RCC 7860 (cell line): ENCODE results near the gene ART1.

Source experiments
- DNase-seq: peaks from one replicate; pipeline ENCODE4 v3.0.0-alpha.2; 2015; ENCODE audit warnings: low spot score
- FAIRE-seq: peaks from 2 replicates; lab custom pipeline; 2012; peaks lifted over from hg19 to GRCh38; lab: Jason Lieb, UNC

The ART1 gene

GRCh38 chr11:3664032-3664630 is 19.2 kb downstream of the ART1 start:
- FAIRE-seq (no peak), DNase-seq (no peak)

- FAIRE-seq (no peak), DNase-seq (no peak)
These were observed 20.6 kb downstream of the ART1 start for GRCh38 chr11:3665336-3666022.

- FAIRE-seq: no peak
These were observed 21.1 kb downstream of the ART1 start for GRCh38 chr11:3666023-3666530.

GRCh38 chr11:3667149-3668035 is 22.5 kb downstream of the ART1 start:
- FAIRE-seq: no peak
- no peak for DNase-seq

More at GRCh38 chr11:3666023-3666530, 21.1 kb downstream of the ART1 start:
- DNase-seq: no peak

- no peak for DNase-seq
These were observed 24.2 kb downstream of the ART1 start for GRCh38 chr11:3669128-3669527.

GRCh38 chr11:3669742-3670183 is 24.8 kb downstream of the ART1 start:
- no peak for DNase-seq
- FAIRE-seq: no peak

More at GRCh38 chr11:3669128-3669527, 24.2 kb downstream of the ART1 start:
- FAIRE-seq: no peak

- no peak for FAIRE-seq
These were observed 26.7 kb downstream of the ART1 start, which contains the start of gene CHRNA10 for GRCh38 chr11:3671334-3672254. TSS of gene CHRNA10 (minus strand) at chr11:3671384. CDS start at chr11:3671312, 72 bp downstream.

GRCh38 chr11:3674189-3674588 is 29.3 kb downstream of the ART1 start:
- DNase-seq (peak; percentile 81), FAIRE-seq (peak; percentile 90)

More at GRCh38 chr11:3671334-3672254, 26.7 kb downstream of the ART1 start, which contains the start of gene CHRNA10:
- no peak for DNase-seq

- FAIRE-seq (no peak), DNase-seq (no peak)
These were observed 31.0 kb downstream of the ART1 start for GRCh38 chr11:3675971-3676370.

GRCh38 chr11:3679077-3679476 is 34.1 kb downstream of the ART1 start:
- DNase-seq (no peak), FAIRE-seq (no peak)

GRCh38 chr11:3683039-3683438 is 38.1 kb downstream of the ART1 start:
- FAIRE-seq (no peak), DNase-seq (no peak)

- FAIRE-seq (no peak), DNase-seq (no peak)
These were observed 39.3 kb downstream of the ART1 start for GRCh38 chr11:3684129-3684818.

- FAIRE-seq (no peak), DNase-seq (no peak)
These were observed 39.9 kb downstream of the ART1 start for GRCh38 chr11:3684819-3685172.

- FAIRE-seq (no peak), DNase-seq (no peak)
These were observed 41.0 kb downstream of the ART1 start for GRCh38 chr11:3685923-3686322.

GRCh38 chr11:3686751-3687150 is 41.8 kb downstream of the ART1 start:
- FAIRE-seq: no peak
- no peak for DNase-seq

GRCh38 chr11:3700410-3700809 is 55.5 kb downstream of the ART1 start:
- no peak for FAIRE-seq
- DNase-seq: no peak

GRCh38 chr11:3700910-3701309 is 56.0 kb downstream of the ART1 start:
- no peak for DNase-seq
- FAIRE-seq: no peak

- FAIRE-seq (no peak), DNase-seq (no peak)
These were observed 58.5 kb downstream of the ART1 start for GRCh38 chr11:3703383-3703782.

- DNase-seq: no peak
- no peak for FAIRE-seq
These were observed 62.2 kb downstream of the ART1 start for GRCh38 chr11:3707176-3707575.

GRCh38 chr11:3709977-3710376 is 65.0 kb downstream of the ART1 start:
- DNase-seq (no peak), FAIRE-seq (no peak)
